ENCODE results near the gene PCYT1B.
"Not testable (repeated sequence)": the region's sequence is repeated elsewhere in the genome, so short reads cannot be mapped to it uniquely, and the experiment has no call there.

Gene PCYT1B

DNA sequence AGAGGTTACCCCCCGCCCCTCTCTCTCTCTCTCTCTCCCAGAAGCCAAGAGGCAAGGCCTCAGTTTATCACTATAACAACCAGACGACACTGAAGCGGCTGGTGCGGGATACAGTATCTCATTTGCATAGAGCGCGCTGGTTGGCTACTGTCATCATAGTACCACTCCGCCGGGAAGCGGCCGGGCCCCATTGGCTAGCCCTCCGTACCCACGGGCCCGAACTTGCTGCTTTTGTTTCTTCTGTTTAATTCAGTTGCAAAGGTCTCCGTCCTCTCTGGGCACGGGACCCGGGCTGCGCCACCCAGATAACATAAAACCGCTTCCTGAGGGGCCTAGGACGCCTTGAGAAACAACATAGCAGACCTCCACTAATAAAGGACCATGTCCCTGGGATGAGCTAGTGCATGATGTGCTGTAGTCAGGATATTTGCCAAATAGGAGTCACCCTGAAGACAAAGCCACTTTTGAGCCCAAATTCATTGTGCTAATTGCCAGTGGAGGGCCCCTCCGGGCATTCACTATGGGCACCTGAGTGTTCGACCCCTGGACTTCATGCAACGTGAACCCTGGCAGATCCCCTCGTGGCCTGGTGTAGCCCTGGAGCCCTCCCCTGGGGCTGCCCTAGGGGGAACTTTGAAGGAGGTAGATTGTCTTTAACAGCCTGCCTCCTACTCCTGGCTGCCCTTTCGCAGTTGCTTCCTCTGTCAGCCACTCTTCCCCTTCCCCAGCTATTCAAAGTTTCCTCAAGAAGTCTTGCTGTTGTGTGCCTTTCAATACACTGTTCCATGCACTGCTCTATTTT is at the start of gene PCYT1B:
Gene PCYT1B, minus strand, starts transcription at position 91 of the 802 bp plus-strand sequence. CDS start 242 bp downstream, outside the sequence.
- DNase-seq, result peak; percentile 86

DNA sequence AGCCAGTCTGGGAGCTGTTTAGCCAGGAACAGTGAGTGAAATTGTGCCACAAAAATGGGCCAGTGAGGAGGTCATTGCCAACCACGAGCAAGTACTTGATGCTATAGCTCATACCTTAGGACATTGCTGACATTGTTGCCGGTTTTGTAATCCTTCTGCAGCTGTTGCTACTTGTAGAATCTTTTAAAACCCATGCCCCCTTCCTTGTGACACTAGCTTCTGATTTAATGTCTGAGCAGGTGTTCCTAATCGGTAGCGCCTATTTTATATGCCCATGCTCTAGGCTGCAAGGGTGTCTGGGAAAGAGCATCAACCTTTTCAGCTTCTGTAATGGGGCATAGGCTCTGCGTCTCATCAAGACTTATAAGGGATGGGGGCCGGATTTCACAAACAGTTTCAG is 49.1 kb upstream of the PCYT1B start:
- no peak for DNase-seq

DNA sequence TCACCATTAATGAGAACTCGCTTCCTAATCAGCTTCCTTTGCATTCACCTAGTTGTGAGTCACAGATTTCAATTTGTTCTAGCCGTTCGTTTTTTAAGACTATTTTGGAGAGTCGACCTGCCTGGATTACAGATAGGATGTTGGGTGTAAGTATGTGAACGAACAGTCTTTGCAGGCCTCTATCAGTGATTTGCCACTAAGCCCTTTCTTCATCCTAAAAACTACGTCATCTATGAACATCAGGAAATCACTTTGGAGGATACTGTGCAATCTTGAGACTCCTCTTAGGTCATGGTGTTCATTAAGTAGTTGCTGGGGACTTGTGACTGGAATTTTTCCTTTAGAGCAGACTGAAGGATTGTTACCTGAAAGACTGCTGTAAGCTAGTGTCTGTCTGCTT is 47.7 kb upstream of the PCYT1B start:
- no peak for DNase-seq

DNA sequence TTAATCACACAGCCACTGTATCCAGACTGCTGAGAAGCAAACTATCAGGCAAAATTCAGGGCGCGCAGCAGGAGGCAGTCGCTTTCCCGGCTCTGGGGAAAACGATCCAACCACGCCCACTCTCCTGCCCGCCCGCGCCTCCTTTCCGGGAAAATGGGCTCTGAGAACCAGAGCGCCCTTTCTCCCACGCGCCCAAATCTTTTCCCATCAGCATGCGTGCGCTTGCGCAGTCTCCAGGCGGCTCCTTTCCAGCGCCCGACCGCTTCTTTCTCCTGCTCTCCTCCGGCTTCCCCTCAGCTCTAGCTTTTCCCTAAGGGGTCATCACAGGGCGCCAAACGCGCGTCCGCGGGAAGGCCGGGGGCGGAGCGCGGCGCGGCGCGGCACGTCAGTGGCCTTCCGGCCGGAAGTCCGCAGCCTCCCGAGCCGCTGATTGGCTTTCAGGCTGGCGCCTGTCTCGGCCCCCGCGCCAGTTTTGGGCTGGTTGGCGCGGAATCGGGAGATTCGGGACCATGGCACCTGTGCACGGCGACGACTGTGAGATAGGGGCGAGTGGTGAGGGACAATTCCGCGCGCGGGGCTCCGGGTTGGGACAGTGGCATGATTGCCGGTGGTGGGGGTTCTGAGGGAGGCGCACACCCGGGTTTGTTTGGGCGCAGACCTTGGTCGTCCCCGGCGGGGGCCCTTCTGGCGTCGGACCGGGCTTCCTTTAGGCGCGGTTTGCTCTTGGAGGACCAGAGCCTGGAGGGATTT is 46.5 kb upstream of the PCYT1B start, which contains the start of gene POLA1:
Gene POLA1, plus strand, starts transcription at position 466 of the 750 bp plus-strand sequence. Its CDS starts 44 bp downstream, at position 510.
- peak; percentile 95 for DNase-seq

DNA sequence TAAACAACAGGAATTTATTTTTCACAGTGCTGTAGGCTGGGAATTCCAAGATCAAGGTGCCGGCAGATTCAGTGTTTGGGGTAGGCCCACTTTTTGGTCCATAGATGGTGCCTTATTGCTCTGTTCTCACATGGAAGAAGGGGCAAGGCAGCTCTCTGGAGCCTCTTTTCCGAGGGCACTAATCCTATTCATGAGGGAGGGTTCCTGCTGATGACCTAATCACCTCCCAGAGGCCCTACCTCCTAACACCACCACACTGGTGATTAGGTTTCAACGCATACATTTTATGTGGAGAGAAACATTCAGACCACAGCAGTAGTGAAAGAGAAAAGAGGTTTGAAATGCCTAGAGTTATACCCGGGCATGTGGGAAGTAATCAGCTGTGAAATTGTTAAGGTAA is 45.2 kb upstream of the PCYT1B start:
- no peak for DNase-seq

DNA sequence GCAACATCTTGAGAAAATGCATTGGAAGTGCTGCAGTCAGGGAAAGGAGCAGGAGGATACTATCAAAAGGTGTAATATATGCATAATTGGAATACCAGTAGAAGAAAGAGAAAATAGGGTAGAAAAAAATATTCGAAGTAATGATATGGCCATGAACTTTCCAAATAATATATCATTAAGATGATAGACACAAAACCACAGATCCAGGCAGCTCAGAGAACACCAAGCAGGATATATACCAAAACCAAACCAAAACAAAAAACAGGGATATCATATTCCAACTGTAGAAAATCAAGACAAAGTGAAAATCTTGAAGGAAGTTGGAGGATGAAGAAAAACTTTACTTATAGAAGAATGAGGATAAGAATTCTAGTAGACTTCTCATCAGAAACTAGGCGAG is 36.9 kb upstream of the PCYT1B start:
- DNase-seq, result no peak

DNA sequence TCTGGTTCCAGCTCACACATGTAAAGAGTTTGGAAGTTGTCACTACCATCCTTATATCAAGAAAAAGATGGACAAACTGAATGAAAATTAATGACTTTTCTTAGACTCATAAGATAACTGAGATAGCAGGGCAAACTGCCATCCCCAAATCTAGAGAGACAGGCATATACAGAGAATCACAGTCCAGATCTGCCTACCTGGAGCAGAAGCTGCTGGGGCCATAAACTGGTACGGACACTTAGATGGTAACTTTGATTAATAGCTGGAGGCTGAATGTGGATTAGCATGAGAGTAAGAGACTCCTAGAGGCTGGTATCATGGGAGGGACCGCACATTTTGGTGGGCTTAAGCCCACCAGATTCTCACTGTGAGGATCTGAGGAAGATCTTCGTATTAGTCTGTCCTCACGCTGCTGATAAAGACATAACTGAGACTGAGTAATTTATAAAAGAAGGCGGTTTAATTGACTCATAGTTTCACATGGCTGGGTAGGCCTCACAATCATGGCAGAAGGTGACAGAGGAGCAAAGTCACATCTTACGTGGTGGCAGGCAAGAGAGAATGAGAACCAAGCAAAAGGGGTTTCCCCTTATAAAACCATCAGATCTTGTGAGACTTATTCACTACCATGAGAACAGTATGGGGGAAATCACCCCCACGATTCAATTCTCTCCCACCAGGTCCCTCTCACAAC is 35.7 kb upstream of the PCYT1B start:
- DNase-seq, result no peak

DNA sequence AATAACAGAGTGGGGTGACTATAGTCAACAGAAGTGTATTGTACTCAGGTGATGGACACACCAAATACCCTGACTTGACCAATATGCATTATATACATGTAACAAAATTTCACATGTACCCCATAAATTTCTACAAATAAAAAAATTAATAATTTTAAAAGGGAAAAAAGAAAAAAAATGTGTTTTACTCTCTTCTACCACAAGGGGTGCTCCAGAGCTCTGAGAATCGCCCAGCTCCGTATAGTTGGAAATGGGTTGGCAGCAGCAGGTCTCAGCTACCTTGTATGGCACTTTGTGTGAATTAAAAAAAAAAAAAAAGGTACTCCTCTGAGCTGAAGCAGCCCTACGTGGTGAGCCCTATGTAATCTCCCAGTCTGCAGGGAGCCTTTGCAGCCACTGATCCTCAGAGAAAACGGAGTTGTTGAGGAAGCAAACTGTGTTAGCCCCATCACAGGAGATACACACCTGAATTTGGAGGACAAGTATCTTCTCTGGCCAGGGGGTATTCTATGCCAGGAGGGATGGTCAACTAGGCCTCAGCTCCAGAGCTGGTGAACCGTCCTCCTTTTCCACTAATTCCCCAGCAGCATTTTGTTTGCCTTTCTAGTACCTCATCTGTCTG is 29.4 kb upstream of the PCYT1B start:
- DNase-seq, result no peak

DNA sequence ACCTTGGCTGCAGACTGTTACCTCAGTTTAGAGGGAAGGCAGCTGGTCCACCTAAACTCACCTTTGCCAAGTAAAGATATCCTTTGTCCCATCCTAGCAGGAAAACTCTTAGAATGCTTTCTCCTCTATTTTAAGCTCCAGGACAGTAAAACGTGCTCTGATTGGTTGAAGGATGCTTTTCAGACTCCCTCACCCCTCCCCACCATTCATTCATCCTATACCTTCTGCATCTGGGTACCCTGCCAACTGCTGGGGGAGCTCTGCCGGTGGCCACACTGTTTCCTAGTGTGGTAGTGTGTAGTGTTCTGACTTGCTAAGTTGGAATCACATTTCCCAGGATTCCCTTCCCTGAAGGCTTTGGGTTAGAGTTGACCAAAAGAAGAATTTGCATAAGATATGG is 26.3 kb upstream of the PCYT1B start:
- DNase-seq, result no peak

DNA sequence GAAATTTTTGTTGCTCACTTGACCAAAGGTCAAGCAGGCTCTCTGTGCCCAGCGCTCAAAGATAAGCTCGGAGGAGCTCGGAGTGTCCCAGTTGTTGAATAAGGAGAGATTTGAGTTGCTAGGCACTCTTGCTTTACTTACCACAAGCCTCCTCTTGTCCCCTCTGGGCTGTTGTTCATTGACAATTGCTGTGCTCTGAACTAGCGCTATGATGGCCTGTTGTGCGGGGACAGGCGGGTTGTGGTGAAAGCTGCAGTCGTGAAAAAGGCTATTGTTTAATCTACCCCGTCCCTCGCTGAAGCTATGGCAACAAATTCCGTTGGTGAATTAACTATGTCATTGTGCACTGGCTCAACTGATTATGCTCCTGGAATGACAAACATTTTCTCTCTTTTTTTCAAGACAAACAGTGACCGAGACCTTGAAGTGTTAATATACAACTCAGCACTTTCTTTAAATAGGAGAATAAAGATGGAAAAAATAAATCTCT is 25.6 kb upstream of the PCYT1B start:
- DNase-seq, result no peak

DNA sequence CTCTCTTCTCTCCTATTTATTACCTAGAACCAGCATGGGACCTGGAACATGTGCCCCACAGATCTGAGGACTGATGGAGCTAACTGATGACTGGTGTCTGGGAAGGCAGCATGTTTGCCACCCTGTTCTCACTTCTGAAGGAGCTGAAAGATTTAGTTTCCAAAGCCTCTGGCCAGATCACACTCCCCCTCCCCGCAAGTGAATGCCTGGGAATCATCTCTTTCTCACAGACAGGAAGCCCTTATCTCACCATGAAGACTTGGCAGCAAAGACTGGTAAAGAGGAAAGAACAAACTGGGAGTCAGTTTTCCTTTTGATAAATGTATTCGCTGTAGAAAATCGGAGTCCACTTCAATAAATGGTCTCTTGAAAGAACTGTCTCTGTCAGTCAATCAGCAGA is 21.0 kb upstream of the PCYT1B start:
- DNase-seq, result no peak

DNA sequence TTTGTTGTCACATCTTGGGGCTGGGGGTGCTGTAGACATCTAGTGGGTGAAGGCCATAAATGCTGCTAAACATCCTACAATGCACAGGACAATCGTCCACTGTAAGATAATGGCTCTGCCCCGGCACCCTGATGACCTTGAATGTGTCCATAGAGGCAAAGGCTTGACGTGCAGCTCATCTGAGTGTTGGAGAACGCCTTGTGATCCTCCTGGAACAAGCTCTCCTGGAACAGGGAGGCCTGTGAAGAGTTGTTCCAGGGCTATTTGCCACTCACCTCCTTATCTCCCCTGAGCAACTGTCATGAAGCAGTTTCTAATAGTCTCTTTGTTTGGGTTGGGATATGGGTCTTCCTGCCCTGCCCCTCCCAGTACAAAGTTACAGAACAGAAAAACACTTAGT is 15.2 kb upstream of the PCYT1B start:
- DNase-seq, result no peak

DNA sequence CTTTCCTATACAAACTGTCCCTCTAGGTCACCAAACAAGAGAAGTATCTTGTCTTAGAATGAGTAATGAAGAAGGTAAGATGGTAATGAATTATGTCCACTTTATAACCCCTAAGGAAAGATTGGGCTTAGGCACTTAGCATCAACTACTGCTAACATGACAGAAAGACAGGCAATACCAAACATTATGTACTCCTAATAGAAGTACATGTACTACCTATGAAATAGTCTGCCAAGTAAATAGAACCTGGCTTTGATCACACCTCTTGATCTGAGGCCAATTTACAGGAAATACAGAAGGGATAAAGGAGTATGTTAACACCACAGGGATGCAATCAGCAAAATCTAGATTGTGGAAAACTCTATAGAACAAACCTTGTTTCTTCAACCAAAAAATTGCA is 14.1 kb upstream of the PCYT1B start:
- no peak for DNase-seq

DNA sequence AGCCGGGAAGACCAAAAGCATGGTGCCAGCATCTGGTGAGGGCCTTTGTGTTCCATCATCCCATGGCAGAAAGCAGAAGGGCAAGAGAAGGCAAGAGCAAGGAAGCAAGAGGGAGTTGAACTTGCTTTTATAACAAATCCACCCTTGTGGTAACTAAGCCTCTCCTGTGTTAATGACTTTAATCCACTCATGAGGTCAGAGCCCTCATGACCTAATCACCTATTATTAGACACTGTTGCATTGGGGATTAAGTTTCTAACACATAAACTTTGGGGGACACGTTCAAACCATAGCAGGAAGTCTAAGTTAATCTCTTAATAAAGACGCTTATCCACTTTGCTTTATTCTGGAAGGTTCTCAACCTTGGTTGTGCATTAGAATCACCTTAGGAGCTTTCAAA is 12.5 kb upstream of the PCYT1B start:
- no peak for DNase-seq

DNA sequence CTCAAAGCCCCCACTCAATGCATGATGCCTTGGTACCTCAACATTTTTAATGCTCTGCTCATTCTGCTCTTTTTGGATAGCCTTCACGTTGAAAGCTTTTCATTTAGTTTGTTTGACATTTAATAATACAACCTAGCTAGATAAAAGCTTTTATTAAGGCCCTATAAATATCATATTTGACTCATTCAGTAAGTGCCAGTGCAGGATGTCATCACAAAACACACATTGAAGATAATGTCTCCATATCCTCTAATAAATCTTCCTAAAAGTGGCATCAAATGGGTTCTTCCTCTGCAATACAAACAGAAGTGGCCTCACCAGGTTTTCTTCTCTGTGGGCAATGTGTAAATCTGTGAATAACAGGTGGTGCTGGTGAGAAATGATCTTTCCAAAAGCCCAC is 12.0 kb upstream of the PCYT1B start:
- DNase-seq, result no peak

DNA sequence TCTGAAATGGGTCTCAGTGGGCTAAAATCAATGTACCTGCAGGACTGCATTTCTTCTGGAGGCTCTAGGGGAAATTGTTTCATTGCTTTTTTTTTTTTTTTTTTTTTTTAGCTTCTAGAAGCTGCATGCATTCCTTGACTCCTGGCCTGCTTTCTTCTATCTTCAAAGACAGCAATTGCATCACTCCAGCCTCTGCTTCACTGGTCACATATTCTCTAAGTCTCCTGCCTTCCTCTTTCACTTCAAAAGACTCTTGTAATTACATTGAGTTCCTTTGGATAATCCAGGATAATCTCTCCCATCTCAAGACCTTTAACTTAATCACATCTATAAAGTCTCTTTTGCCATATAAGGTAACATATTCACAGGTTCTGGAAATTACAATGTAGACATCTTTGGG is 11.3 kb upstream of the PCYT1B start:
- DNase-seq, result no peak

DNA sequence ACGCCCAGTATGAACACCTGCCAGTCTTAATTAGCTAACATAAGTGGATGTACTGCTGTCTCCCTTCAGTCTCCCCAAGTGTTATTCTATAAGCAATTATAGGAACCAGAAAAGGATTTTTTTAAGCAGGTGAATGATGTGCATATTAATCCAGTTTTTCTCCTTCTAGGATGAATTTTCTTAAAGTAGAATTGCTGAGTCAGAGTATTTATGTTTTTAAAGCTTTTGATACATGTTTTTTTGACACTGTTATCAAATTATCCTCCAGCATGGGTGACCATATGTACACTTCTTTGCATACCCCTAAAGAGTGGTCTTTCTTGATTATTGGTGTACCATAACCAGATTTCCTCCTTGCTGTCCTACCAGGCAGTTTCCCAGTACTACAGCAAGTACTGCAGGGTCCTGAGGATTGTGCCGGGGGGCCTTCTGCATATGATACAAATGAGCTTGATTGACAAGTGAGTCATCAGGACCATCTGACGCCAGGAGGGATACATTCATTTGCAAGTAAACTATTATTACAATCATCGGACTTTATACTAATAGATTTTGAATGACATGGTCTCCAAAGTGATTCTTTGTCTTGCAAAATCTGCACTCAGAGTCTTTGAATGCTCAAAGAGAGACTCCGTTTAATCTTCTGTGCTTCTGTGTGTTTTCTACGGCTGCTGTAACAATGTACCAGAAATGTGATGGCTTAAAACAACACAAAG is 10.7 kb upstream of the PCYT1B start:
- DNase-seq, result no peak

DNA sequence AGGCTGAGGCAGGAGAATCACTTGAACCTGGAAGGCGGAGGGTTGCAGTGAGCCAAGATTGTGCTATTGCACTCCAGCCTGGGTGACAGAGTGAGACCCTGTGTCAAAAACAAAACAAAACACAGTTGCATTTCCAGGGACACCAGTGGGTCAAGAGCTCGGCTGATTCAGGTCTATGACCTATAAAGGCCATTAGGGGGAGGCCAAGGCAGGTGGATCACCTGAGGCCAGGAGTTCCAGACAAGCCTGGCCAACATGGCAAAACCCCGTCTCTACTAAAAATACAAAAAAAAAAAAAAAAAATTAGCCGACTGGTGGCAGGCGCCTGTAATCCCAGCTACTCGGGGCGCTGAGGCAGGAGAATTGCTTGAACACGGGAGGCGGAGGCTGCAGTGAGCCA is 8.5 kb upstream of the PCYT1B start:
- not testable (repeated sequence) for DNase-seq

DNA sequence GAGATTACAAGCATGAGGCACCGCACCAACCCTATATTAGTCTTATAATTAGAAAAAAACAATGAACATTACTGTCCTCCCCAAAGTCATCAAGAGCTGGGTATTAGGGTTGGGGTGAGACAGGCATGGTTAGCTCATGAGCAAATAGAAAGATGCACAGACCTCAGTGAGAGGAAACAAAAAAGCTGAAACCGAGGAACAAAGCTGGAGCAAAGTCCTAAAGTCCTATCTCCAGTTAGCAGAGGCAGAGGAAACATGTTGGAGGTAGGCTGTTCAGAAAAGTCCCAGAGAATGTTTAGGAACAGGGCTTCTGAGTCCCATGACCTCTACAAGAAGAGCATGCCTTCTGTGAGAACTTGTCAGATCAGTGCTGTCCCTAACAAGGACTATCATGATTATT is 4.6 kb upstream of the PCYT1B start:
- DNase-seq, result no peak

DNA sequence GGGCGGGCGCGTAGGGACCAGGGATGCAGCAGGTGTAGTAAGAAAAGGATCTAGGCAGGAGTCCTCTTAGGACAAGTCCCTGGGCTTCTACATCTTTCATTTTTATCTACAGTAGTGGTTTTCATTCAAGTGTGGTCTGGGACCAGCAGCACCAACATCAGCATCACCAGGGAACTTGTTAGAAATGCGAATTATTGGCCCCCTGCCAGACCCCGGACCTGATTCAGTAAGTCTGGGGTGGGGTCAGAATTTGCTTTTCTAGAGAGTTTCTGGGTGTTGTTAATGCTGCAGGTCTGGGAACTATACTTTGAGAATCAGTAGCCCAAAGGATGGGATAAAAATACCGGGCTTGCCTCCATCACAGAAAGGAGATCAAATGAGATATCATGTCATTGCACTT is 1.3 kb upstream of the PCYT1B start:
- no peak for DNase-seq

DNA sequence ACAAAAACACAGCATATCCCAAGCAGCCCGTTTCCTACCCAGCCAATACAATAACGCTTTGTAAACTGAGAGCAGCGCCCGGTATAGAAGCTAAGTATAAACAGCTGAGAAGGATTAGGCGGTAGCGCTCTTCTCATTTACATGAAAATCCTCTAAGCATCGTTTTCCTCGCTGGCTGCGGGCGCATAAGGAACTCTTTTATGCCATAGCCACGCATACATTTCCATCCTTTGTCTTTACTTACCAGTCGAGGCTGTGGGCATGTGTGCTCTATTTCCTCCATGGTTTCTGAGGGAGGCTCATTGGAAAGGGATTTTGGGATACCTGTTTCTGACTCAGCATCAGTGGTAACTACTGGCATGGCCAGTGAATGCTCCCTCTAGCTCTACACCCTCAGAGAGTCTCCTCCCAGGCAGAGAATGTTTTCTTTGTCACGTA is 383 bp downstream of the PCYT1B start:
- no peak for DNase-seq

DNA sequence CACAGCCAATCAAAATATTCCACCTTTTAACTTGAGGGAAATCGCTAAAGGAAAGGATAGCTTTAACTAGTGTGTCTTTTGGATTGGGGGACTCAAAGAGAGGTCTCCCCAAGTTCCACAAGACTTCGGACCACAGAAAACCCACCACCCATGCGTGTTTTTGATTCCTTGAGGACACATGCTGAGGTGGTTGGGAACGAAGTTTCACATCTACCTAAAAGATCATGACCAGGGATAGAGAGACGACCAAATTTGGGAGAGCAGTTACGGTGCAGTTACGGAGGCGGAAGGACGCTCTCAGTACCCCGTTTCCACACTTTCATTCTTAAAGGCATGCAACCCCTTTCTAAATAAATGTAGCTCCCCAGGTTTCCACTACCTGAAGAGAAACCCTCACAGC is 1.1 kb downstream of the PCYT1B start:
- DNase-seq, result no peak
